Uterus (tissue), 4 donors: Measurements from ENCODE around the gene SLC7A14. TPM values are rescaled to one million over a fixed set of nuclear protein-coding genes. Genes with fewer than 3 reads are reported as not detected.

Source experiments
- DNase-seq, 2 donors: peaks; one replicate each; pipeline ENCODE4 v3.0.0-alpha.2; 2019 to 2020
- H3K27ac ChIP-seq, 2 donors: fragments of 200-600 bp; sonication (generic); 1 replicate in 1 of 2; 2 replicates in 1 of 2; pipeline ENCODE4 v1.5.1; 2016 to 2018
- H3K27me3 ChIP-seq, 2 donors: fragments of 200-600 bp; sonication (generic); one replicate each; pipeline ENCODE4 v1.5.1; 2018 to 2019; ENCODE audit warnings: control low read depth in 1 of 2
- H3K36me3 ChIP-seq, 2 donors: fragments of 200-600 bp; sonication (generic); one replicate each; pipeline ENCODE4 v1.5.1; 2019; ENCODE audit warnings: control low read depth in 1 of 2
- H3K4me1 ChIP-seq, 2 donors: fragments of 200-600 bp; sonication (generic); one replicate each; pipeline ENCODE4 v1.5.1; 2018 to 2019; ENCODE audit warnings: control low read depth in 1 of 2
- H3K4me3 ChIP-seq, 2 donors: fragments of 200-600 bp; sonication (generic); 1 replicate in 1 of 2; 2 replicates in 1 of 2; pipeline ENCODE4 v1.5.1; 2018 to 2019; ENCODE audit warnings: mild to moderate bottlenecking in 1 of 2
- H3K9me3 ChIP-seq, 2 donors: fragments of 200-600 bp; sonication (generic); one replicate each; pipeline ENCODE4 v1.5.1; 2019; ENCODE audit warnings: control low read depth in 1 of 2
- POLR2A ChIP-seq, 2 donors: fragments of 450-650 bp; IDR thresholded peaks; one replicate each; pipeline ENCODE4 v1.6.1; 2016; ENCODE audit warnings: antibody characterized with exemption in 2 of 2, mild to moderate bottlenecking in 1 of 2, moderate library complexity in 1 of 2
- intact Hi-C: fragments of 100-400 bp; cut with DNase I; formaldehyde crosslinking; loops from one replicate; pipeline ENCODE4 v1.15.1; 2023; ENCODE audit warnings: low total_unique reads
- total RNA-seq, 4 donors: library from RNA; depleted of rRNA in 3 of 4; stranded (reverse); fragments of >200 nt in 3 of 4; gene quantifications; one replicate each; pipeline versions ENCODE4 v1.1.0 to v1.2.4, GENCODE V29; 2014 to 2023
- TF ChIP-seq, protein P1 (sequence below), 4 experiments: fragments of 200-600 bp in 2 of 4; fragments of 450-650 bp in 2 of 4; sonication (generic) in 2 of 4; IDR thresholded peaks; one replicate each; pipeline ENCODE4 v1.5.1; 2016 to 2019; ENCODE audit warnings: antibody characterized with exemption in 4 of 4, mild to moderate bottlenecking in 2 of 4, moderate library complexity in 1 of 4
- donor health status: DM: yes; HTN: yes; CAD: no.

SLC7A14 gene
- total RNA-seq, 4 donors from 2014 or later: 0.55 TPM; not detected in 3

DNA sequence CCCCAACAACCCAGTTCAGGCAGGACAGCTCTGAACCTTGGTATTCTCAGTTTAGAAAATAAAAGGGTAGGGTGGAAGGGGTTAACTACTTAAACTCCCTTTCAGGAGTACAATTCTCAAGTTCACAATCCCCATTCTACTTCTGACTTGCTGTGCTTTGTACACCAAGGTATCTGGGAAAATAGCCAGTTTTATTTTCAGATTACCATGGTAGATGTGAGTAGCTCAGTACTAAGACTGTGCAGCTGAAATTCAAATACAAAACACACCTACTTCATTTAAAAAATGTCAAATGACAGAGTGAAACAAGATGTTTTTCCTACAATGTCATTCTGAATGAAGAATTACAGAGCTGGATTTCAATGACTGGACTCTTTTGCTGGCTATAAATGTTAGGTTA lies 27.4 kb downstream of the SLC7A14 start:
- H3K4me3 ChIP-seq: no peak overlapping the region
- no peak overlapping the region for H3K27ac ChIP-seq
- no peaks in the 10 kb centered on the region for H3K27me3 ChIP-seq
- intact Hi-C loops: no loop called here
- DNase-seq: no peak
- H3K9me3 ChIP-seq: no peaks in the 10 kb centered on the region
- H3K36me3 ChIP-seq: no peaks in the 10 kb centered on the region
- TF ChIP-seq POLR2A (IDR thresholded peaks at IDR 0.05): no peak
- TF ChIP-seq, protein P1, sequence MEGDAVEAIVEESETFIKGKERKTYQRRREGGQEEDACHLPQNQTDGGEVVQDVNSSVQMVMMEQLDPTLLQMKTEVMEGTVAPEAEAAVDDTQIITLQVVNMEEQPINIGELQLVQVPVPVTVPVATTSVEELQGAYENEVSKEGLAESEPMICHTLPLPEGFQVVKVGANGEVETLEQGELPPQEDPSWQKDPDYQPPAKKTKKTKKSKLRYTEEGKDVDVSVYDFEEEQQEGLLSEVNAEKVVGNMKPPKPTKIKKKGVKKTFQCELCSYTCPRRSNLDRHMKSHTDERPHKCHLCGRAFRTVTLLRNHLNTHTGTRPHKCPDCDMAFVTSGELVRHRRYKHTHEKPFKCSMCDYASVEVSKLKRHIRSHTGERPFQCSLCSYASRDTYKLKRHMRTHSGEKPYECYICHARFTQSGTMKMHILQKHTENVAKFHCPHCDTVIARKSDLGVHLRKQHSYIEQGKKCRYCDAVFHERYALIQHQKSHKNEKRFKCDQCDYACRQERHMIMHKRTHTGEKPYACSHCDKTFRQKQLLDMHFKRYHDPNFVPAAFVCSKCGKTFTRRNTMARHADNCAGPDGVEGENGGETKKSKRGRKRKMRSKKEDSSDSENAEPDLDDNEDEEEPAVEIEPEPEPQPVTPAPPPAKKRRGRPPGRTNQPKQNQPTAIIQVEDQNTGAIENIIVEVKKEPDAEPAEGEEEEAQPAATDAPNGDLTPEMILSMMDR (IDR thresholded peaks at IDR 0.05): no peak
- H3K4me1 ChIP-seq: no peaks in the 10 kb centered on the region

GRCh38 chr3:170555329-170555728 lies 30.5 kb downstream of the SLC7A14 start:
- intact Hi-C loops: no loop called here

DNA sequence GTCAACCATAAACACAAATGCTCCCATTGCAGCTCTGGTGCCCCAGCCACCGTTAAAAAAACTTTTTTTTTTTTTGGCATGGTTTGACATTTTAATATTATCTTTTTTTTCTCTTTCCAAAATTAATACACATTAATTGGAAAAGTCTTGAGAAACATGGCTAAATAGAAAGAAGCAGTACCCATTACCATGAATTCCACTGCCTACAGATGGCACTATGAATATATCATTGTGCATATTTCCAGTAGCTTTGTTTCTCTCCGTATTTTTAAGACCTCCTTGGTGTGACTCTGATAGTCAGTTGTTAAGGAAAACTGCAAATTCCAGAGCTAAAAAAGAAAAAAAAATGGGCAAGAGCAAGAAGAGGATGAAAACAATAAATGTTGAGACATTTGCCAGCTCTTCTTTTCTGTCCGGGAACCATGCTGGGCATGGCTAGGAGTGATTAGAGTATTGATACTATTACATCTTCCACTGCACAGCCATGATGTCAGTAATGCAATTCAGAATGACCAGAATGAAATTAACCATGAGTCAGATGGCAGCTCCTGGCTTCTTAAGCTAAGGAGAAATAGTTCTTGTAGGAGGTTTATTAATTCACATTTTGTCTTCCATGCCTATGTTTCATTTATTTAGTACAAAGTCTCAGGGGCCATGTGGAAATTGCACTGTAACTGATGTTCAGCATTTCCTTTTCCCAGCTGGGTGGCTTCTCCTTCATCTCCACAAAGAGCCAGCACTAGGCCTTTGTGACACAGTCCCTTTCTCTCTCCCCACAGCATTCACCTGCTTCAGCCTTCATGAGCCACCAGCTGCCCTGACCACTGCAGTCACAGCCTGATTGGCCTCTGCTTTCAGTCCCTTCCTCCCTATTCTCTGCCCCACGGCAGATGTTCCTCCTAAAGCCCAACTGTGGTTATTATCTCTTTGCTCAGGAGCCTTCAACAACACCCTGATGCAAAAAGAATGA lies 31.8 kb downstream of the SLC7A14 start:
- TF ChIP-seq, protein P1 (IDR thresholded peaks at IDR 0.05): no peak
- TF ChIP-seq POLR2A (IDR thresholded peaks at IDR 0.05): no peak
- Histone ChIP-seq H3K4me1 (no peaks in the 10 kb centered on the region), H3K9me3 (no peaks in the 10 kb centered on the region), H3K4me3 (no peak overlapping the region), H3K36me3 (no peaks in the 10 kb centered on the region), H3K27ac (no peak overlapping the region), H3K27me3 (no peaks in the 10 kb centered on the region)
- DNase-seq: no peak
- intact Hi-C loops: no loop called here

More at GRCh38 chr3:170555329-170555728, 30.5 kb downstream of the SLC7A14 start:
- no peaks in the 10 kb centered on the region for H3K36me3 ChIP-seq
- H3K4me3 ChIP-seq: no peak overlapping the region
- DNase-seq: no peak
- no peak overlapping the region for H3K27ac ChIP-seq
- no peaks in the 10 kb centered on the region for H3K4me1 ChIP-seq
- TF ChIP-seq, protein P1 (IDR thresholded peaks at IDR 0.05): no peak
- no peak for TF ChIP-seq POLR2A (IDR thresholded peaks at IDR 0.05)
- no peaks in the 10 kb centered on the region for H3K27me3 ChIP-seq
- no peaks in the 10 kb centered on the region for H3K9me3 ChIP-seq

DNA sequence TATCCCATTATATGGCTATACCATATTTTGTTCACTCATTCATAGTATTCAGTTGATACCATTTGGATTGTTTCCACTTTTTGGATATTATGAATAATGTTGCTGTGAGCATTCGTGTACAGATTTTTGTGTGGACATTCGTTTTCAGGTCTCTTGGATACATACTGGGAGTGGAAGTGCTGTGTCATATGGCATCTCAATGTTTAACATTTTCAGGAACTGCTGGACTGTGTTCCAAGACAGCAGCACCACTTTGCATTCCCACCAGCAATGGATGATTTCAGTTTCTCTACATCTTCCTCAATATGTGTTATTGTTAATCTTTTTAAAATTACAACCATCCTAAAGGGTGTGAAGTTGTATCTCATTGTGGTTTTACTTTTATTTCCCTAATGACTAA lies 34.6 kb downstream of the SLC7A14 start:
- Histone ChIP-seq H3K36me3 (no peaks in the 10 kb centered on the region), H3K4me1 (no peaks in the 10 kb centered on the region), H3K4me3 (no peak overlapping the region), H3K9me3 (no peaks in the 10 kb centered on the region), H3K27ac (no peak overlapping the region), H3K27me3 (no peaks in the 10 kb centered on the region)
- TF ChIP-seq, protein P1 (IDR thresholded peaks at IDR 0.05): no peak
- TF ChIP-seq POLR2A (IDR thresholded peaks at IDR 0.05): no peak
- no peak for DNase-seq
- intact Hi-C loops: no loop called here

GRCh38 chr3:170542704-170543103 lies 43.2 kb downstream of the SLC7A14 start:
- H3K4me1 ChIP-seq: no peaks in the 10 kb centered on the region
- no peaks in the 10 kb centered on the region for H3K36me3 ChIP-seq
- no peaks in the 10 kb centered on the region for H3K27me3 ChIP-seq
- no peak for TF ChIP-seq POLR2A (IDR thresholded peaks at IDR 0.05)
- TF ChIP-seq, protein P1 (IDR thresholded peaks at IDR 0.05): no peak
- intact Hi-C loops: no loop called here
- H3K4me3 ChIP-seq: no peak overlapping the region
- H3K9me3 ChIP-seq: no peaks in the 10 kb centered on the region
- DNase-seq: no peak
- H3K27ac ChIP-seq: no peak overlapping the region
